ENCODE measurements around the gene NPLOC4. TPM values are rescaled to one million over a fixed set of nuclear protein-coding genes. Genes with fewer than 3 reads are reported as not detected.

The NPLOC4 gene
- total and polyA plus RNA-seq, 9 donors, result 31.9 to 66.2 (median 49.5) TPM

- 98% methylated on average over 13 of the region's 15 CpGs for WGBS (ENCODE audit: insufficient coverage)
- H3K9me3 ChIP-seq (replicated peaks; ENCODE audit: control insufficient read depth, low read depth, low read length), result no peaks in the 10 kb centered on the region
- no peak for DNase-seq
- H3K36me3 ChIP-seq (ENCODE audit: control insufficient read depth, insufficient read depth, low read length), result peaks cover 94% of the 10 kb centered on the region
- no peaks in the 10 kb centered on the region for H3K27me3 ChIP-seq (ENCODE audit: control insufficient read depth, insufficient read depth, low read length)
- H3K27ac ChIP-seq (ENCODE audit: low read length), result no peak overlapping the region
- no peak overlapping the region for H3K4me3 ChIP-seq (ENCODE audit: low read length)
- H3K4me1 ChIP-seq (ENCODE audit: control insufficient read depth, insufficient read depth, low read length), result peaks cover 2% of the 10 kb centered on the region
Observed at GRCh38 chr17:81543756-81544155, 93.2 kb downstream of the NPLOC4 start.

GRCh38 chr17:81543339-81543675, 93.6 kb downstream of the NPLOC4 start:
- Histone ChIP-seq H3K27me3 (ENCODE audit: control insufficient read depth, insufficient read depth, low read length) (no peaks in the 10 kb centered on the region), H3K9me3 (replicated peaks; ENCODE audit: control insufficient read depth, low read depth, low read length) (no peaks in the 10 kb centered on the region), H3K36me3 (ENCODE audit: control insufficient read depth, insufficient read depth, low read length) (peaks cover 91% of the 10 kb centered on the region), H3K27ac (ENCODE audit: low read length) (no peak overlapping the region), H3K4me1 (ENCODE audit: control insufficient read depth, insufficient read depth, low read length) (peaks cover 7% of the 10 kb centered on the region), H3K4me3 (ENCODE audit: low read length) (no peak overlapping the region)
- 91% methylated on average over 11 of the region's 14 CpGs for WGBS (ENCODE audit: insufficient coverage)
- no peak for DNase-seq

GRCh38 chr17:81542431-81543338, 94.2 kb downstream of the NPLOC4 start:
- H3K27ac ChIP-seq (ENCODE audit: low read length), result no peak overlapping the region
- DNase-seq, result no peak
- peaks cover 3% of the 10 kb centered on the region for H3K27me3 ChIP-seq (ENCODE audit: control insufficient read depth, insufficient read depth, low read length)
- peaks cover 13% of the 10 kb centered on the region for H3K4me1 ChIP-seq (ENCODE audit: control insufficient read depth, insufficient read depth, low read length)
- no peak overlapping the region for H3K4me3 ChIP-seq (ENCODE audit: low read length)
- H3K36me3 ChIP-seq (ENCODE audit: control insufficient read depth, insufficient read depth, low read length), result peaks cover 85% of the 10 kb centered on the region
- no peaks in the 10 kb centered on the region for H3K9me3 ChIP-seq (replicated peaks; ENCODE audit: control insufficient read depth, low read depth, low read length)
- WGBS (ENCODE audit: insufficient coverage), result 88% methylated on average over 14 of the region's 15 CpGs

- 95% methylated on average over 16 of the region's 17 CpGs for WGBS (ENCODE audit: insufficient coverage)
- Histone ChIP-seq H3K9me3 (replicated peaks; ENCODE audit: control insufficient read depth, low read depth, low read length) (no peaks in the 10 kb centered on the region), H3K4me3 (ENCODE audit: low read length) (no peak overlapping the region), H3K27me3 (ENCODE audit: control insufficient read depth, insufficient read depth, low read length) (peaks cover 19% of the 10 kb centered on the region), H3K4me1 (ENCODE audit: control insufficient read depth, insufficient read depth, low read length) (peaks cover 26% of the 10 kb centered on the region), H3K36me3 (ENCODE audit: control insufficient read depth, insufficient read depth, low read length) (peaks cover 69% of the 10 kb centered on the region), H3K27ac (ENCODE audit: low read length) (no peak overlapping the region)
- DNase-seq, result no peak
Observed at GRCh38 chr17:81541123-81541522, 95.8 kb downstream of the NPLOC4 start.

GRCh38 chr17:81540676-81541027, 96.3 kb downstream of the NPLOC4 start:
- Histone ChIP-seq H3K36me3 (ENCODE audit: control insufficient read depth, insufficient read depth, low read length) (peaks cover 64% of the 10 kb centered on the region), H3K27me3 (ENCODE audit: control insufficient read depth, insufficient read depth, low read length) (peaks cover 23% of the 10 kb centered on the region), H3K9me3 (replicated peaks; ENCODE audit: control insufficient read depth, low read depth, low read length) (no peaks in the 10 kb centered on the region), H3K4me3 (ENCODE audit: low read length) (no peak overlapping the region), H3K4me1 (ENCODE audit: control insufficient read depth, insufficient read depth, low read length) (peaks cover 26% of the 10 kb centered on the region), H3K27ac (ENCODE audit: low read length) (no peak overlapping the region)
- WGBS (ENCODE audit: insufficient coverage), result 86% methylated on average over 14 of the region's 14 CpGs
- DNase-seq, result no peak

- Histone ChIP-seq H3K27me3 (ENCODE audit: control insufficient read depth, insufficient read depth, low read length) (peaks cover 24% of the 10 kb centered on the region), H3K9me3 (replicated peaks; ENCODE audit: control insufficient read depth, low read depth, low read length) (no peaks in the 10 kb centered on the region), H3K4me1 (ENCODE audit: control insufficient read depth, insufficient read depth, low read length) (peaks cover 26% of the 10 kb centered on the region), H3K4me3 (ENCODE audit: low read length) (no peak overlapping the region), H3K27ac (ENCODE audit: low read length) (no peak overlapping the region), H3K36me3 (ENCODE audit: control insufficient read depth, insufficient read depth, low read length) (peaks cover 59% of the 10 kb centered on the region)
- no peak for DNase-seq
- 88% methylated on average over 27 of the region's 28 CpGs for WGBS (ENCODE audit: insufficient coverage)
Observed at GRCh38 chr17:81539961-81540675, 96.8 kb downstream of the NPLOC4 start.

GRCh38 chr17:81539571-81539900, 97.4 kb downstream of the NPLOC4 start:
- H3K9me3 ChIP-seq (replicated peaks; ENCODE audit: control insufficient read depth, low read depth, low read length), result no peaks in the 10 kb centered on the region
- H3K36me3 ChIP-seq (ENCODE audit: control insufficient read depth, insufficient read depth, low read length), result peaks cover 53% of the 10 kb centered on the region
- no peak overlapping the region for H3K27ac ChIP-seq (ENCODE audit: low read length)
- 65% methylated on average over 6 of the region's 10 CpGs for WGBS (ENCODE audit: insufficient coverage)
- peaks cover 26% of the 10 kb centered on the region for H3K27me3 ChIP-seq (ENCODE audit: control insufficient read depth, insufficient read depth, low read length)
- H3K4me3 ChIP-seq (ENCODE audit: low read length), result no peak overlapping the region
- H3K4me1 ChIP-seq (ENCODE audit: control insufficient read depth, insufficient read depth, low read length), result peaks cover 26% of the 10 kb centered on the region
- DNase-seq, result no peak

GRCh38 chr17:81538651-81539570, 98.0 kb downstream of the NPLOC4 start:
- Histone ChIP-seq H3K4me3 (ENCODE audit: low read length) (no peak overlapping the region), H3K27ac (ENCODE audit: low read length) (no peak overlapping the region), H3K9me3 (replicated peaks; ENCODE audit: control insufficient read depth, low read depth, low read length) (no peaks in the 10 kb centered on the region), H3K27me3 (ENCODE audit: control insufficient read depth, insufficient read depth, low read length) (peaks cover 29% of the 10 kb centered on the region), H3K36me3 (ENCODE audit: control insufficient read depth, insufficient read depth, low read length) (peaks cover 47% of the 10 kb centered on the region), H3K4me1 (ENCODE audit: control insufficient read depth, insufficient read depth, low read length) (peaks cover 30% of the 10 kb centered on the region)
- DNase-seq, result no peak
- WGBS (ENCODE audit: insufficient coverage), result 85% methylated on average over 19 of the region's 26 CpGs

- Histone ChIP-seq H3K36me3 (ENCODE audit: control insufficient read depth, insufficient read depth, low read length) (peaks cover 38% of the 10 kb centered on the region), H3K27me3 (ENCODE audit: control insufficient read depth, insufficient read depth, low read length) (peaks cover 32% of the 10 kb centered on the region), H3K4me1 (ENCODE audit: control insufficient read depth, insufficient read depth, low read length) (peaks cover 30% of the 10 kb centered on the region), H3K4me3 (ENCODE audit: low read length) (no peak overlapping the region), H3K27ac (ENCODE audit: low read length) (no peak overlapping the region), H3K9me3 (replicated peaks; ENCODE audit: control insufficient read depth, low read depth, low read length) (no peaks in the 10 kb centered on the region)
- peak; percentile 82 for DNase-seq
- WGBS (ENCODE audit: insufficient coverage), result 53% methylated on average over 19 of the region's 26 CpGs
Observed at GRCh38 chr17:81537856-81538555, 98.9 kb downstream of the NPLOC4 start.
